GM10266 (cell line): ENCODE data around the gene STRBP.

Experiments
- DNase-seq: peaks from one replicate; pipeline ENCODE4 v3.0.0; 2012; ENCODE audit errors: extremely low spot score
- CTCF ChIP-seq: IDR thresholded peaks from 2 replicates; pipeline ENCODE4 v1.5.1; 2012; ENCODE audit warnings: mild to moderate bottlenecking, low read depth; ENCODE audit not compliant: control insufficient read depth, insufficient read depth; ENCODE audit errors: missing control alignments

The STRBP gene

GRCh38 chr9:123248630-123249029 lies 19.8 kb downstream of the STRBP start:
- DNase-seq: no peak
- no peak for TF ChIP-seq CTCF

- TF ChIP-seq CTCF: no peak
- no peak for DNase-seq
Measured at GRCh38 chr9:123246534-123246933, 21.9 kb downstream of the STRBP start.

- DNase-seq: no peak
- no peak for TF ChIP-seq CTCF
Measured at GRCh38 chr9:123239726-123240125, 28.7 kb downstream of the STRBP start.

- peak; percentile 31 for DNase-seq
- no peak for TF ChIP-seq CTCF
Measured at GRCh38 chr9:123238365-123238764, 30.0 kb downstream of the STRBP start.

GRCh38 chr9:123237220-123237619 lies 31.2 kb downstream of the STRBP start:
- TF ChIP-seq CTCF: no peak
- DNase-seq: no peak

GRCh38 chr9:123235448-123235847 lies 32.9 kb downstream of the STRBP start:
- no peak for DNase-seq
- no peak for TF ChIP-seq CTCF

GRCh38 chr9:123234853-123235252 lies 33.5 kb downstream of the STRBP start:
- peak; percentile 40 for DNase-seq
- TF ChIP-seq CTCF: no peak
